Muscle of back (tissue), 11 donors: Measurements from ENCODE around the gene DNMBP. TPM values are rescaled to one million over a fixed set of nuclear protein-coding genes. Genes with fewer than 3 reads are reported as not detected.
A peak's percentile ranks its signal among the peaks of the same experiment; 100 is the strongest.
"Not testable (repeated sequence)": the region's sequence is repeated elsewhere in the genome, so short reads cannot be mapped to it uniquely, and the experiment has no call there.

ENCODE experiments used
- DNase-seq, 3 donors: peaks; one replicate each; pipeline versions ENCODE4 v3.0.0 to v3.0.0-alpha.2; 2013
- polyA plus RNA-seq, 10 donors: library from polyadenylated mRNA; unstranded; fragments of 120-200 nt; gene quantifications; one replicate each; pipeline ENCODE4 v1.2.1, GENCODE V29; 2013; ENCODE audit not compliant: insufficient read length in 10 of 10

Gene DNMBP
- polyA plus RNA-seq, 10 donors, result 12.9 to 20.8 (median 16.7) TPM

DNA sequence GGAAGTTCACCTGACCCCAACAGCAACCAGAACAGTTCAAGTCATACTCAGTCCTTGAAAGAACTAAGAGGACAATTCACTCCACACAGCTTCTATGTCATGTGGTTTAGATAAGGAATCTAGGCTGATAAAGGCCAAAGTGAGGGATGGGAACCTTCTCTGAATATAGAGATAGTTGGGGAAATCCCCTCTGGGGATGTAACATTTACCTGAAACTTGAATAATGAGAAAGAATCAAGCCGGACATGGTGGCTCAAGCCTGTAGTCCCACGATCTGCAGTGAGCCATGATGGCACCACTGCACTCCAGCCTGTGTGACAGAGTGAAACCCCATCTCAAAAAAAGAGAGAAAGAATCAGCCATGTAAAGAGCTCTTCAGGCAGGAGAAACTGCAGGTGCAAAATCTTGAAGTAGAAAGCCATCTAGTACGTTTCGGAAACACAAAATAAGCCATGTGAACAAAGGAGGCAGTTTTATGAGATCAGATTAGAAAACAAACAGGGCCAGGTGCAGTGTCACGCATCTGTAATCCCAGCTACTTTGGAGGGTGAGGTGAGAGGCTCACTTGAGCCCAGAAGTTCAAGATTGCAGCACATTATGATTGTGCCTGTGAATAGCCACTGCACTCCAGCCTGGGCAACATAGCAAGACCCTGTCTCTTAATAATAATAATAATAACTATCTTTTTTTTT, 4.5 kb upstream of the DNMBP start:
- DNase-seq, result no peak

DNA sequence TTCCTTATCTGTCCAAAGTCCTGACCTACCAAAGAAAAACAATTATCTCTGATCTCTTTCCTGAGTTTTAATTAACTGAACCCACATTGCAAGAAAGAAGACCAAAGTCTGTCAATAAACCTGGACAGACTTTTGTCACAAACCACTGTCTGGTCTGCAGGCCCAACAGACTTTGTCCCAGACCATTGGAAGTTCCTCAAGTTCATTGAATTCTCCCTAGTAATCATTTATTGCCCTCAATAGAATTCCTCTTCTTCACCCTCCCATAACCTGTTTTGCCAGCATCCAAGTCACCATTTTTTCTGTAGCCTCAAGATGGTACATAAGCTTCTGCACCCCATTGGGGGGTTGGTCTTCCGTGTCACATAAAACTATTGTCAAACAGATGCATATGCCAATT, 3.9 kb upstream of the DNMBP start:
- no peak for DNase-seq

DNA sequence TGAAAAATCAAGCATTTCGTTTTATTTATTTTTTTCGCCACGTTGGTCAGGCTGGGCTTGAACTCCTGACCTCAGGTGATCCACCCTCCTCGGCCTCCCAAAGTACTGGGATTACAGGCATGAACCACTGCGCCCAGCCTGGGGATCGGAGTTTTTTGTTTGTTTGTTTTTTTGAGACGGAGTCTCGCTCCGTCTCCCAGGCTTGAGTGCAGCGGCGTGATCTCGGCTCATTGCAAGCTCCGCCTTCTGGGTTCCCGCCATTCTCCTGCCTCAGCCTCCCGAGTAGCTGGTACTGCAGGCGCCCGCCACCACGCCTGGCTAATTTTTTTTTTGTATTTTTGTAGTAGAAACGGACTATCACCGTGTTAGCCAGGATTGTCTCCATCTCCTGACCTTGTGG, 2.2 kb upstream of the DNMBP start:
- not testable (repeated sequence) for DNase-seq

DNA sequence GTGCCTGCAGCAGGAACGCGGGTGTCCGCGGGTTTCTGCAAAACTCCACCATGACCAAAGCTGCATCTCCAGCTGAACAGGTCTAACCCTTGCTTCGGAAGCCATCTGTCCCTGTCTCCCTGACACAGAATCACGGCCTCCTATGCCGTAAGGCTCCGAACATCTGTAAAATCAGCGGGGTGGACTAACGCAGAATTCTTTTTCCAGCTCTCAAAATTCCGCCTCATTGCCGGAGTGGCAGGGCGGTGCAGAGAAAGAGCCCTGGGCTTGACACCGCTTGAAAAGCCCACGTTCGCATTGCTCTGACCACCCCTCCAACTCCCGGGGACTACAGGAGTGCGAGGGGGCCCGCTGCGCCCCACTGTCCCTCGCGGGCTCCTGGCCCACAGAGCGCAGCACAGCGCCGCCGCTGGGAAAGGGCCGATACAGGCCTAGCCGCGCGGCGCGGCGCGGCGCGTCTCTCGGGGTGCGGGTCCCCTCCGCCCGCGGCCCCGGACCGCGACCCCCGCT, 409 bp downstream of the DNMBP start:
- peak; percentile 28 to 89 (median 78) for DNase-seq

DNA sequence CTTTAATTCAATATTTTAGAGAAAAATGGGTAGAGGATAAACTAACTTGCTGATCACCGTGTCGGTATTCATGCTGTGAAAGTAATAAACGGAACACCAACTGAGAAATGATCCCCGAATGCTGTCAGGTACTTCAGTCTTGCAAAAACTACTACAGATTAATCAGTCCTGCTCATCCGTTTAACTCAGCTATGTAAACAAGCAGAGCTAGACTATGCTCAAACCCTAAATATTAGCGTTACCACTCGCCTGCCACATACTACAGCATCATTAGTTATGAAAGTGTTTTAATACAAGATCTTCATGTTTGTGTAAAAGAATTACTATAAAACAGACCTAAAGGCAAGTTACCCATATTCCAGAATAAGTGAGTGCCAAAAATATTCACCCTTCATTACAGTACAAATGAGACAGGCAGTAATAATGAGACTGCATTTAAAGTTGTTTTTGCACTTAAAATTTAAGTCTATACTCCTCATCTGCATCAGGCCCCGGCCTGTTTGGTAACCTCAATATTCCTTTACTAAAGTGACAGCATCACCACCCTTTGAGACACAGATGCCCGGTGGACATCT, 952 bp downstream of the DNMBP start:
- no peak for DNase-seq

DNA sequence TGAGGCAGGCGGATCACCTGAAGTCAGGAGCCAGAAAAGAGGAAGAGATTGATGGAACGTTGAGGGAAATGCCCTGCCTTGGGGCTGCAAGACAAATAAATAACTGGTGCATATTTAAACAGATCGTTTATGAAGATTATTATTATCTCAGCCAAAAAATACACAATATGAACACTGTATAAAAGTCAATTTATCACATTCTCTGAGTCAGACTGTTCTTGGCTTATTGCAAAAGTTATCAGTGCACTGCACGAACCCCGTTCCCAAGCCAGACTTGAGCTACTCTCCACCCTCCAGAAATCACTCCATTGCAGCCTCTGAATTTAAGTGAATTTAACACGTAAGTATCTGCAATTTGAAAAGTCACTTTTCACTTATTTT, 1.6 kb downstream of the DNMBP start:
- DNase-seq, result peak in 1 of 3 donors; percentile 51

DNA sequence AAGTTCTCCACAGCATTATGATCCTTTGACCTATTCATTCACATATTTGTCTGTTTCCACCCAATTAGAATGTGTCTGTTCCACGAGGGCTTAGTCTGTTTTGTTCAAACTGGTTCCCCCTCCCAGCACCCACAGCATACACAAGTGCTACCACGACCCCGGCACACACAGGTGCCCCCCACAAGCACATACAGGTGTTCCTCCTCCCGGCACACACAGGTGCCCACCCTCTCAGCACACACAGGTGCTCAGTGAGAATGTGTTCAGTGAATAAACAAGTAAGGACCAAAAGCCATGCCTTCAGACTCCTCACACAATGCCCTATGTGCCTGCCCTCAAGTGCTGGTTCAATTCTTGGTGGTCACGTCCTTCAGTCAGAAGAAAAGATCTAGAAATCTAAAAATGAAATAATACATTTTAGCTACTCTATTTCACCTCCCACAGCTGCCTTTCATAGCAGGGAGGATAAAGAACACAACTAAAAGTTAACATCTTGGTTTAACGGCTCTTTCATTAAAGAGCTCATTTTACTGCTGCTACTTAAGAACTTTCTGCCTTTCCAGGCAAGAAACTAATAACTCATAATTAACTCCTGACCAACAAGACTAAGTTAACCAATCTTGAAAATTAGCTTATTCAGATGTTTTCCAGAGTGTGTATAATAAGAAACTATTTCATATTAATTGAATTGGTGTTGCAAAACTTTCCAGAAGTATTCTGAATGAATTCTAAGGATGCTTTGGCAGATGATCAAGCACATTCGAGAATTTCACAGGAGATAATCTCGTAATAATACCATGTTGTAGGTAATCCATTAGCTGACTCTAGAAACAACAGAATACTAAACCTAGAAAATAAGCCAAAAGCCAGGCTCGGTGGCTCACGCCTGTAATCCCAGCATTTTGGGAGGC, 2.3 kb downstream of the DNMBP start:
- DNase-seq, result no peak

DNA sequence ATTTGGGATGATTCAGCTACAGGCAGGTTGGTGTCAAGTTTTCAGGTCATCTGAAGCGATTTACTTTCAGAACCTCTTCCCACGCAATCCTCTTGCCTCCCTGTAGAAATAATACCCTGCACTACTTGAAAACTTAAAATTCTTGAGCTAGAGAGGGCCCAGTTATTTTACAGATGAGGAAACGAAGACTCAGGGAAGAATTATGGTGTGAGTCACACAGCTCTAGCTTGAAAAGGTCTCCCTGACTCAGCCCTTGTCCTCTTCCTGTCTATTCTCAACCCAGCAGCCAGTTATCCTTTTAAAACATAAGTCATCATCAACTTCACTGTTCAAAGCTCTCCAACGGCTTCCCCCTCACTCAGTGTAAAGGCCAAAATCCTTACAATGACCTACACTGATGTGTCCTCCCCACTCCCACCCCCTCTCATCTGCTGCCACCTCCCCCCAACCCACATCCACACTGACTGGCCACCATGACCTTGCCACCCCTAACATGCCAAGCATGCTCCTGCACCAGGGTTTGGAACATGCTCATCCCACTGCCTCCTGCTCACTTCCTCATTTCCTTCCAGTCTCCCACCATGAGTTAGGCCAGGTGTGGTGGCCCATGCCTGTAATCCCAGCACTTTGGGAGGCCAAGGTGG, 3.4 kb downstream of the DNMBP start:
- DNase-seq, result peak in 1 of 3 donors; percentile 87

DNA sequence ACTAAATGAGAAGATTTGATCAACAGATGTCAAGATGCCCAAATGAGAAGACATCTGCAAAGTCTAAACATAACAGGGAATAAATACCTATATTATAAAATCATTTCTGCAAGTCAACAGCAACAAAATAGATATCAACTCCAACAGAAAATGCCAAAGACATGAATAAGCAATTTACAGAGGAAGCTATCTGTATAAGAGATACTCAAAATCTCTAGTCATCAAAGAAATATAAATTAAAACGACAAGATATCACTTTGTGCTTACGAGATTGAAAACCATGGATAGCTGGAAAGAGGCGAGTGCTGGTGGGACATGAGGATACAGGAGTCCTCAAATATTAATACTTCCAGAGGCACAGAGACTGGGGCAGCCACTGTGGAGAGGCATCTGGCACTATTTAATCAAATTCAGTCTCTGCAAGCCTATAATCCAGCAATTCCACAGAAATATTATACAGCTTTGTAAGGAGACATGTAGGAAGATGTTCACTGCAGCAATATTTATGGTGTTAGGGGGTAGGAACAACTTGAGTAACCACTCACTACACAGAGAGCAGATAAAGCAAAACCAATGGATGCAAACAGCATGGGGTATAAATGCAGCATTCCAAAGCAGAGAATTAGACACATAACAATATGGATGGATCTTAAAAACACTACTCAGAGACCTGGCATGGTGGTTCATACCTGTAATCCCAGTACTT, 4.8 kb downstream of the DNMBP start:
- DNase-seq, result no peak

DNA sequence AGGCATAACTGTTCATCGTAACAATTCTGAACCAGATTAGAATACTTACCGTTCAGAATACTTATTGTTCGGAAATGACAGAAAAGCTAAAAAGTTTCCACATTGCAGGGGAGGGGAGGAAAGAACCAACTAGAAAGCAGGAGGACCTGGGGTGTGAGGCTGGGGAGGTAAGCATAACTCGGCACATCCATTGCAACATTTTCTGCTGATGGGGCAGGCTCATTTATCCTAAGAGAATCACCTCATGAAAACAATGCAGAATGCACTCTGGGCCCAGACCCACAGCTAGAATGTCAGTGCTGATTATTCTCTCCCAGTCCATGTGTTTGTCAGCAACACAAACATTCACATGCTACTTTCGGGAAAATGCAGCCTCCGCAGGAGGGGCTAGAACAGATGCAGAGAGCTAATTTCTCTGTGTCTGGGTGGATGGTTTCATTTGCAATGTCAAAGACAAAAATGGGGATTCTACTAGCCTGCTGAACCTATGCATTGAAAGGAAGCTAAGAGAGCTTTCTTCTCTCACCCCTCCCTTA, 9.6 kb downstream of the DNMBP start:
- no peak for DNase-seq

DNA sequence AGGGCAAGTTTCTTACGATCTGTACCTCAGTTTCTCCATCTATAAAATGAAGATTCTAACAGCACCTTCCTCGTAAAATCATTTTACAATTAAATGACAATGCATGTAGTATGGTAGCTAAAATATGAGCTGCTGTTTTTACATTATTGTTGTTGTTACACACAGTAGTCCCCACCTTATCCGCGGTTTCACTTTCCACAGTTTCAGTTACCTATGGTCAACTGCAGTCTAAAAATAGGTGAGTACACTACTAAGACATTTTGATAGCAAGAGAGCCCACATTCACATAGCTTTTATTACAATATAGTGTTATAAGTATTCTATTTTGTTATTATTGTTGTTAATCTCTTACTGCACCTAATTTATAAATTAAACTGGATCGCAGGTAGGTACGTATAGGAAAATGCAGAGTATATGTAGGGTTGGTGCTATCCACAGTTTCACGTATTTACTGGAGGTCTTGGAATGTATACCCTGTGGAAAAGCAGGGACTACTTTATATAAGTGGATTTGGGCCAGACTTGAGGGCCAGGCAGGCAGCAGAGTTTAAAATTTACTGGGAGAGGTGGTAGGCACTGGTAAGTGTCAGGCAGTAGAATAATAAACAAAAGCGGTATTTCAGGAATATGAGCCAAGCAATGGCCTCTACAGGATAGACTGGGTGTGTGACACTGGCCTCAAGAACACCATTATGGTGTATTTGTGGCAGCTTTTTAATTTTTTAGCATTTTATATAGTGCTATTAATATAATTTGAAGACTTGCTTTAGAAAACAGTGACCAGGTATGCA, 10.2 kb downstream of the DNMBP start:
- DNase-seq, result no peak

DNA sequence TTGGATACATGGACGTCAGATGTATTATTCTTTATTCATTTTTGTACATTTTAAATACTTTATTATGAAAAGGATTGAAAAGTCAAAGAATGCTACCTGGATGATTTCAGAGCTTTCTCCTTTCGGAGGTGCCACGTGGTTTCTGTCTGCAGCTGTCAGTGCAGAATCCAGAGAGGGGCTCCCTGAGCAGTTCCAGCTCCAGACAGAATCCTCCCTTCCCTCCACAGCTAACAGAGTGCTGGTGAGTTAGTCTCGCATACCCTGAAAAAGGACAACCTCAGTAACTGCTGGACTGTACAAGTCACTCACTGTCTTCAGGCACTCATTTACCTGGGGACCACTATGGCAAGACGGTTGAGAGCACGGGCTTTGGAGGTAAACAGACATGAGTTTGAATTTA, 10.9 kb downstream of the DNMBP start:
- DNase-seq, result no peak

DNA sequence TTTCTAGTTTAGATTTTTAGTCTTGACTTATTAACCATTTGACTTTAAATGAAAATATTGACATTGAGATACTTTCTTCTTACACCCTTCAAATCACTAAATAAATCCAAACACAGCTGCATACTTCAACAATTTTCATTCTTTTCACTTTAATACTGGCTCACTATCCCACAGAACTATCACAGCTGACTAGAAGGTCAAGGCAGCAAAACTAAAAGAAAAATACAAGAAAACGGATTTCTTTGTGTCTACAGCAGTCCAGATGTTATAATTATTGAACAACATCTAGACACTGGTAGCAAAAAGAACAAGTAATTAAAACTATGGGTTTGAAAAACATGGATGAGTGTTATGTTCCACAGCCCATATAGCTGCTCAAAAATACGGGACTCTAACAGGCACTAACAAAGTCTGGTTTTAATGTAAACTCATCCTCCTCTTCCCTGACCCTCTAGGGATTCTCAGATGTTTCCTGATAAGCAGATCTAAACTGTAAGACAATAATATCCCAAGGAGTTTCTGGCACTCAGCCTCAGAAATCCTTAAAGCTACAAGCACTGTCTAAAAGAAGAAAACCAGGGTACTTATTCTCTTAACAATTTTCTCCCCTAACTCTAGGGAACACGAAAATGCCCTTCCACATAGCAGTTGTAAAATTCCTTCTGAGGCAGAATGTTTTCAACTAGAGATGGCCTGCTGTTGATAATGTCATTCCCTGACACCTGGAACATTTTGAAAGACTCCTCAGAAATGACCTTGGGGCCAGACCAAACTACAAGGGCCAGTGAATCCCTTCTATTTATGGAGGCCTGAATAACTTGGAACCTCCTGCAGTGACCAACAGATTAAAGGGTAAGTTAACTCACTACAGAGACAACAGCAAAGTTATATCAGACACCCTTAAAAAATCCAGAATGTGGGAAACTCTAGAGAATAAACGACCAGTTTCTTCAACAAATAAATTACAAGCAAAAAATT, 12.8 kb downstream of the DNMBP start:
- peak; percentile 52 to 77 (median 63) for DNase-seq

DNA sequence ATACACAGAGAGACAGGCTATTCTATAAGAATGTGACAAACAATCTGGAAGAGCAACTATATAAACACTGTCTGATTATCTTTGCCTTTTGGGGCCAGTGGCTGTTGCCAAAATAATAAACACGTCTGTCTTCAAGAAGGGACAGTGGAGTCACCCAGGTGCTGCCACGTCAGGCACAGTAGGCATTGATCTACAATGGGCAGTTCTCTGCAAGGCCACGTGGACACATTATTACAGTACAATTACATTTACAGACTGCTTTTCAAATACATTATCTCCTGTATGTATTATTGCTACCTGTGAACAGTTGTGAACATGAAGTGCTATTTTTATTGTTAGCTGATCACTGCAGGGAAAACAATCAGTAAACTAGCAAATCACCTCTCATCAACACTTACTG, 14.0 kb downstream of the DNMBP start:
- no peak for DNase-seq

DNA sequence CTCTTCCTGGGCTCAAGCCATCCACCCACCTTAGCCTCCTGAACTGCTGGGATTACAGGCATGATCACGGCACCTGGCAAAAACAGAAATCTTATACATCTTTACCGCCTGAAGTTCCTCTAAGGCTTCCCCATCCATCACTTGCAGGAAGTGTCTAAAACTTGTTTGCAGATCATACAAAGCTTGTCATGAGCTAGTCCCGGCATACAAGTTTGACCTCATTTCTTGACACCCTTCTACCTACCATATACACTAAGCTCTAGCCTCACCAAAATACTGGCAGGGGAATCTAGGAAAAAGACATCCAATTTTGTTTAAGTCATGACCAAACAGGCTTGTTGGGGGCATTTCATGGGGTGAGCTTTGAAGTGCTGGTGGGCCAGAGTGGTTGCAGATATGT, 14.5 kb downstream of the DNMBP start:
- DNase-seq, result no peak

DNA sequence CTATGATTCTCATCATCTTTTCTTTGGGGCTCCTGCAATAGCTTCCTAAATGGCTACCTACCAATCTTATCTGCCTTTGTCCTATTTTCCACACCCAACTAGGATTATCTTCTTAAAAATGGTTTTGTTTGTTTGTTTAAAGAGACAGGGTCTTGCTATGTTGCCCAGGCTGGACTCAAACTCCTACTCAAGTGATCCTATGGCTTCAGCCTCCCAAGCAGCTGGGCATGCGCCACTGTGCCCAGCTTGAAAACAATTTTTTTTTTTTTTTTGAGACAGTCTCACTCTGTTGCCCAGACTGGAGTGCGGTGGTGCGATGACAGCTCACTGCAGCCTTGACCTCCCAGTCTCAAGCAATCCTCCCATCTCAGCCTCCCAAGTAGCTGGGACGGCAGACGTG, 14.9 kb downstream of the DNMBP start:
- no peak for DNase-seq

DNA sequence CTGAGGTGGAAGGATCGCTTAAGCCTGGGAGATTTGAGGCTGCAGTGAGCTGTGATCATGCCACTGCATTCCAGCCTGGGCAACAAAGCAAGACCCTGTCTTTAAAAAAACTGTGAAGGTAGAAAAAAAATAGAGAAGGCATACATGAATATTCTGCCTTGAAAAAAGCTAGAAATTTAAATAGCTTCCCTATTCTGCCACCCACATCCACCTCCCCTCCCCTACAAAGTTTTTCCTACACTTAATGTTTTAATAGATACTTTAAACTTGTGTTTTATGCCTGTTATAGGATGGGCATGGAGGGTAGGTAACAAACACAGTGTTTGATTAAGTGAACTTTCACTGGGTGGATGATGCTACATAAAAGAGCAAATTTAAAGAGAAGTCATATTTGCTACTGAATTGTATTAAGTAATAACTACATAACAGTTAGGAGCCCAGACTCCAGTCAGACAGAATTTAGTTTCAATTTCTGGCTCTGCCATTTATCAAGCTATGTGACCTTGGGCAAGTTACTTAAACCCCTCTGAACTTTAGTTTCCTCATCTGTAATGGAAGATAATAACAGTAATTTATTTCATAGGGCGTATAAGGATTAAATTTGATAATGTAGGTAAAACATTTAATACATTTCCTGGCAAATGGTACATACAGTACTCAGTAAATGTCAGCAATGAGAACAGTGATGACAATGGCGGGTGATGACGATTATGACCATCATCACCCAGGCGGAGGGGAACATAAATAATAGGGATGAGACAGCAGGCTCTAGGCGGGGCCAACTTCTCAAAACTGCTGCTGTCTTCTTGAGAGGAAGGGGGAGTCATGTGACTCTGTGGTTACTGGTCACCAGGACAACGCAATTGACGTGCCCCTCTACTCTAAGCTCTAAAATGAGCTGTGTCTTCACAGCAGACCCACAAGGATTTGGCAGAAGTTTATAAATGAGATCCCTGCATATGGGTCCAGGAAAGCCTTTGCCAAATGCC, 15.8 kb downstream of the DNMBP start:
- peak; percentile 67 to 87 (median 82) for DNase-seq

DNA sequence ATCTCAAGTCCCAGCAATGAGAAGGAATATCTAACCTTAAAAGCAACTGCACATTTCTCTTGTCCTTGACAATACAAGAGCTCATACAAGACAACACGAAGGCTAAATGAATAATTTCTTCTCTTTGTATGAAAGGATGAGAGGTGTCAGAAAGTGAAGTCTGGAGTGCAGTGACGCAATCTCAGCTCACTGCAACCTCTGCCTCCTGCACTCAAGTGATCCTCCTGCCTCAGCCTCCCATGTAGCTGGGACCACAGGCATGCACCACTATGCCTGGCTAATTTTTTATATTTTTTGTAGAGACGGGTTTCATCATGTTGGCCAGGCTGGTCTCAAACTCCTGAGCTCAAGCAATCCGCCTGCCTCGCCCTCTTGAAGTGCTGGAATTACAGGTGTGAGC, 24.1 kb downstream of the DNMBP start:
- DNase-seq, result not testable (repeated sequence)
